ENCODE measurements around the gene MC1R. TPM values are rescaled to one million over a fixed set of nuclear protein-coding genes. Genes with fewer than 3 reads are reported as not detected.

MC1R gene
- polyA plus RNA-seq, 3 donors, result 0.21 to 3.9 TPM; not detected in 1

DNA sequence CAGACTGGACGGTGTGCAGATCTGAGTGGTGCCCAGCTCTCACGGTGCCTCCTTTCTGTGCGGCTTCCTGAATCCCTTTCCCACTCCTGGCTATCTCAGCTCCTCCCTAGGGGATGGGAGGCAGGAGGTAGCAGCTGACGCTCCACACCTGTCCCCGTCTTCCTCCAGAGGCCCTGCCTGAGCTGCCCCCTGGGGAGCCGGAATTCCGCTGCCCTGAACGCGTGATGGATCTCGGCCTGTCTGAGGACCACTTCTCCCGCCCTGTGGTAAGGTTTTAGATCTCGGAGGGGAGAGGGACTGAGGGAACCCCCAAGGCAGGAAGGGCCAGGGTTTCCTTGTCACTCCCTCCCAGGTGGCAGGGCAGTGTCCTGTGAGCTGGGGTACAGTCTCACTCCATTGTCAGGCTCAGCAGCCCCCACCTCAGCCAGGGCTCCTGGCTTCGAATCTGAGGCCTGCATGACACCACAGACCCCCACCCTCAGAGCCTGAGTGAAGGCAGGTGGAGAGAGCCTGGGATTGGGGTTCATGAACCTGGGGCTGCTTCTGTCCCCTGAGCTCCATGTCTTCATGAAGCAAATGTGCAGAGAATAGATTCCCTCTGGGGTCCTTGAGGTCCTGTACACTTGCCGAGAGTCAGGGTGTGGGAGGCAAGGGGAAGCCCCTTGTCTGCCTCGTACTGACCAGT lies 36.5 kb downstream of the MC1R start:
- Histone ChIP-seq H3K4me3 (replicated peaks in 1 of 3; ENCODE audit: low read depth in 2 of 3, low read length in 3 of 3) (no peak overlapping the region), H3K4me1 (ENCODE audit: control insufficient read depth in 1 of 2, insufficient read depth in 2 of 2, low read length in 2 of 2) (peaks cover 62 to 71% of the 10 kb centered on the region in 2 donors), H2AFZ (ENCODE audit: insufficient read depth, low read depth, low read length, poor library complexity, severe bottlenecking) (no peak overlapping the region), H3K9ac (ENCODE audit: insufficient read depth, low read length, poor library complexity, severe bottlenecking) (no peak overlapping the region), H3K27ac (ENCODE audit: low read depth in 1 of 2, low read length in 2 of 2) (peak overlapping the region; percentile 14 to 66), H3K4me2 (replicated peaks; ENCODE audit: extremely low read depth, low read length, poor library complexity, severe bottlenecking) (no peak overlapping the region), H3K9me3 (replicated peaks in 1 of 2; ENCODE audit: control insufficient read depth in 1 of 2, insufficient read depth in 1 of 2, low read length in 2 of 2) (no peaks in the 10 kb centered on the region), H3K79me2 (ENCODE audit: insufficient read depth, low read length) (peaks cover 40% of the 10 kb centered on the region), H3K27me3 (ENCODE audit: control insufficient read depth in 2 of 2, insufficient read depth in 2 of 2, low read length in 2 of 2) (no peaks in the 10 kb centered on the region), H3K36me3 (replicated peaks in 1 of 2; ENCODE audit: control insufficient read depth in 1 of 2, insufficient read depth in 2 of 2, low read length in 2 of 2) (peaks cover 12 to 26% of the 10 kb centered on the region in 2 donors), H4K20me1 (ENCODE audit: insufficient read depth, low read length) (peaks cover 37% of the 10 kb centered on the region)
- peaks cover 0 to 10% (median 5%) of the 10 kb centered on the region in 3 donors for H3K27me3 Mint-ChIP-seq (ENCODE audit: low read depth in 3 of 3)
- no peak overlapping the region for H3K4me3 Mint-ChIP-seq
- intact Hi-C loops (cut with micrococcal nuclease), result no loop called here
- peaks cover 73% of the 10 kb centered on the region for H3K4me1 Mint-ChIP-seq
- DNase-seq, result no peak
- 97% methylated on average over 9 of the region's 15 CpGs for WGBS (ENCODE audit: insufficient coverage)
- H3K27ac Mint-ChIP-seq, result peak overlapping the region in 2 of 7 donors; percentile 20 to 81
- peaks cover 39 to 63% of the 10 kb centered on the region in 2 donors for H3K36me3 Mint-ChIP-seq
- H3K9me3 Mint-ChIP-seq, result peaks cover 0 to 3% (median 0%) of the 10 kb centered on the region in 7 donors
- TF ChIP-seq, protein P1, sequence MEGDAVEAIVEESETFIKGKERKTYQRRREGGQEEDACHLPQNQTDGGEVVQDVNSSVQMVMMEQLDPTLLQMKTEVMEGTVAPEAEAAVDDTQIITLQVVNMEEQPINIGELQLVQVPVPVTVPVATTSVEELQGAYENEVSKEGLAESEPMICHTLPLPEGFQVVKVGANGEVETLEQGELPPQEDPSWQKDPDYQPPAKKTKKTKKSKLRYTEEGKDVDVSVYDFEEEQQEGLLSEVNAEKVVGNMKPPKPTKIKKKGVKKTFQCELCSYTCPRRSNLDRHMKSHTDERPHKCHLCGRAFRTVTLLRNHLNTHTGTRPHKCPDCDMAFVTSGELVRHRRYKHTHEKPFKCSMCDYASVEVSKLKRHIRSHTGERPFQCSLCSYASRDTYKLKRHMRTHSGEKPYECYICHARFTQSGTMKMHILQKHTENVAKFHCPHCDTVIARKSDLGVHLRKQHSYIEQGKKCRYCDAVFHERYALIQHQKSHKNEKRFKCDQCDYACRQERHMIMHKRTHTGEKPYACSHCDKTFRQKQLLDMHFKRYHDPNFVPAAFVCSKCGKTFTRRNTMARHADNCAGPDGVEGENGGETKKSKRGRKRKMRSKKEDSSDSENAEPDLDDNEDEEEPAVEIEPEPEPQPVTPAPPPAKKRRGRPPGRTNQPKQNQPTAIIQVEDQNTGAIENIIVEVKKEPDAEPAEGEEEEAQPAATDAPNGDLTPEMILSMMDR (IDR thresholded peaks at IDR 0.05), result no peak

DNA sequence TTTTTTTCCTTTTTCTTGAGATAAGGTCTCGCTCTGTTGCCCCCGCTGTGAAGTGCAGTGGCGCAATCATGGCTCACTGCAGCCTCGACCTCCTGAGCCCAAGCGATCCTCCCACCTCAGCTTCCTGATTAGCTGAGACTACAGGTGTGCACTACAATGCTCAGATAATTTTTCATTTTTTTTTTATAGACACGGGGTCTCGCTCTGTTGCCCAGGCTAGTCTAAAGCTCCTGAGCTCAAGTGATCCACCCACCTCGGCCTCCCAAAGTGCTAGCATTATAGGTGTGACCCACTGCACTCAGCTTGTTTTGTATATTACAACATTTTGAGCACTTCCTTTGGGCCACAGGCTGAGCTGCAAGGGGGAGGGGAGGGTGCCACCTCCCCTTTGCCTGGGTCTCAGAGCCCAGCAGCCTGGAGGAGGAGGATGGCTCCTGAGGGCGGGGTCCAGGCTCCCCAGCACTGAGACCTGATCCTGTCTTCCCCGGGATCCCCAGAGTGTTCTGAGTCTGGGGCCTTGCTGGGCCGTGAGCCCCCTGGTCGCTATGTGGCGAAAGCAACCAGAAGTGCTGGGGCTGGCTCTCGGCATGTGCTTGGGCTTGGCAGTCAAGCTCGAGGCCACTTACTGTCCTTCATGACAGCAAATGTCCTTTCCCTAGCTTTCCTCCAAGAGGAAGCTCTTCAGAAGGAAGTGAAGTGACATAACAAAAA lies 38.0 kb downstream of the MC1R start:
- peak overlapping the region; percentile 48 to 83 (median 56) for H3K4me3 ChIP-seq (replicated peaks in 1 of 3; ENCODE audit: low read depth in 2 of 3, low read length in 3 of 3)
- WGBS (ENCODE audit: insufficient coverage), result 46% methylated on average over 13 of the region's 15 CpGs
- peak overlapping the region; percentile 80 for H3K4me2 ChIP-seq (replicated peaks; ENCODE audit: extremely low read depth, low read length, poor library complexity, severe bottlenecking)

More for the DNA sequence above, 38.0 kb downstream of the MC1R start:
- intact Hi-C loops (cut with micrococcal nuclease), result no loop called here
- Mint-ChIP-seq H3K36me3 (peaks cover 49 to 72% of the 10 kb centered on the region in 2 donors), H3K9me3 (peaks cover 0 to 3% (median 0%) of the 10 kb centered on the region in 7 donors), H3K4me3 (peak overlapping the region; percentile 90 to 93), H3K4me1 (peaks cover 71% of the 10 kb centered on the region), H3K27me3 (ENCODE audit: low read depth in 3 of 3) (peaks cover 0 to 7% (median 0%) of the 10 kb centered on the region in 3 donors), H3K27ac (peak overlapping the region; percentile 83 to 93 (median 91))
- no peaks in the 10 kb centered on the region for H3K9me3 ChIP-seq (replicated peaks in 1 of 2; ENCODE audit: control insufficient read depth in 1 of 2, insufficient read depth in 1 of 2, low read length in 2 of 2)
- H3K9ac ChIP-seq (ENCODE audit: insufficient read depth, low read length, poor library complexity, severe bottlenecking), result peak overlapping the region; percentile 71
- peaks cover 62 to 71% of the 10 kb centered on the region in 2 donors for H3K4me1 ChIP-seq (ENCODE audit: control insufficient read depth in 1 of 2, insufficient read depth in 2 of 2, low read length in 2 of 2)
- H4K20me1 ChIP-seq (ENCODE audit: insufficient read depth, low read length), result peaks cover 52% of the 10 kb centered on the region
- H3K36me3 ChIP-seq (replicated peaks in 1 of 2; ENCODE audit: control insufficient read depth in 1 of 2, insufficient read depth in 2 of 2, low read length in 2 of 2), result peaks cover 25 to 41% of the 10 kb centered on the region in 2 donors
- peak; percentile 41 to 73 (median 69) for DNase-seq
- H2AFZ ChIP-seq (ENCODE audit: insufficient read depth, low read depth, low read length, poor library complexity, severe bottlenecking), result peak overlapping the region; percentile 58
- H3K27ac ChIP-seq (ENCODE audit: low read depth in 1 of 2, low read length in 2 of 2), result peak overlapping the region; percentile 66 to 81
- peaks cover 55% of the 10 kb centered on the region for H3K79me2 ChIP-seq (ENCODE audit: insufficient read depth, low read length)
- TF ChIP-seq, protein P1 (IDR thresholded peaks at IDR 0.05), result no peak
- no peaks in the 10 kb centered on the region for H3K27me3 ChIP-seq (ENCODE audit: control insufficient read depth in 2 of 2, insufficient read depth in 2 of 2, low read length in 2 of 2)

Data from CD14-positive monocyte (primary cell).